Choroid plexus epithelial cell (primary cell): ENCODE results near the gene DAPK1.

Source experiments
- DNase-seq: peaks from one replicate; pipeline ENCODE4 v3.0.0-alpha.2; 2010; ENCODE audit warnings: low read depth
- H3K4me3 ChIP-seq: 2 replicates; pipeline ENCODE4 v1.5.1; 2011; ENCODE audit warnings: low read depth, mild to moderate bottlenecking, control low read depth, low read length, moderate library complexity
- CTCF ChIP-seq: conservative IDR thresholded peaks from 2 replicates; pipeline ENCODE4 v1.5.1; 2011; ENCODE audit warnings: low read depth, mild to moderate bottlenecking, control low read depth, inconsistent platforms, low read length, moderate library complexity

The DAPK1 gene

DNA sequence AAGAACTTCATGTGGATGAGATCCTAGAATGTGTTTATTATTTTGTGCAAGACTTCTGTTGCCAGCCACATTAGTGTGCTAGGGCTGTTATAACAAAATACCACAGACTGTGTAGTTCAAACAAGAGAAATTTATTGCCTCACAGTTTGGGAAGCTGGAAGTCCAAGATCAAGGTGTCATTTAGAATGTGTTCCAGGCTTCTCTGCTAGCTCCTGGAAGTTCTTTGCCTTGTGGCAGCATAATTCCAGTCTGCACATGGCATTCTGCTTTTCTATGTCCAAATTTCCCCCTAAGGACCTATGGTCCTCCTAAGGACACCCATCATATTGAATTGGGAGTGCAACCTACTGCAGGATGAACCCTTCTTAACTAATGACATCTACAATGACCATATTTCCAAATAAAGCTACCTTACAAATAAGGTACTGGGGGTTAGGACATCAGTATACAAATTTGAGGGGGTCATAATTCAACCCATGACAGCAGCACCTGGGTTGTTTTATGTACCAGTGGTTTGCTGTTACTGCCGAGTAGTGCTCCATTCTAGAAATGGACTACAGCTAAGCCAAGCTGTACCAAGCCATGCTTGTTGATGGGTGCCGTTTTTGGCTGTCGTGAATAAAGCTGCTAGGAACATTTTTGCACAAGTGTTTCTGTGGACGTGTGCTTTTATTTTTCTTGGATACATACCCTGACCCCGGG lies 52.7 kb downstream of the DAPK1 start:
- no peak for DNase-seq
- no peak for TF ChIP-seq CTCF
- no peak overlapping the region for H3K4me3 ChIP-seq

GRCh38 chr9:87551772-87552217 lies 54.1 kb downstream of the DAPK1 start:
- no peak for TF ChIP-seq CTCF
- H3K4me3 ChIP-seq: no peak overlapping the region
- no peak for DNase-seq

DNA sequence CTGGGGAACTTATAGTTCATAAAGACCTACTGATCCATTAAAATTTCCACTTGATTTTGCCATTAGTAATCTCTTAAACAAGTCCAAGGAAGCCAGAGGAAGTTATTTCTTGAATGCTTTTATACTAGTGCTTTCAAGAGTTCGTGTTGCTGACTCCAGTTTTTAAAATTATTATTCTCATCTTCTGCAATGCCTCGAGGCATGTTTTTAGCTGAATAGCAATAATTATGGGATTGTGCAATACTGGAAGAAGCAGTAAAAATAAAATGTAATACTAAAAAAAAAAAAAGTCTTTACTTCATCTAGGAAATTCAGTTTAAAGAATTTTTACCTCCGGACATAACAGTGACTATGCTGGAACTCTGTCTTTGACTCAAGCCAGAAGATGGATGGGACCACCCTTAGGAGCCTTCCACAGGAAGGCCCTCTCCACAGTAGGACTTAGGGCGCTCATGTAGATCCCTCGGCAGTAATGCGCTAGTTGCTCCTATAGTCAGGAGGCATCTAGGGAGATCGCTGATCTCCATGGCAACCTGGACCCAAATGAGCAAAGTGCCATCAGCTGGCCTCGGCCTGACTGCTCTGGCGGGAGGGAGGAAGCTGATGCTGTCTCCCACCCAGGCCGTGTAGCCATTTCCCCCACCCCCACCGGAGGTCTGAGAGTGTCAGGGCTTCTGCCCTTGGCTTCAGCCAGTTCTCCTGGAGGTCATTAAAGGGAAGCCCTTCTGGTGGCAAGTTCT lies 56.7 kb downstream of the DAPK1 start:
- no peak for DNase-seq
- TF ChIP-seq CTCF: no peak
- H3K4me3 ChIP-seq: no peak overlapping the region

DNA sequence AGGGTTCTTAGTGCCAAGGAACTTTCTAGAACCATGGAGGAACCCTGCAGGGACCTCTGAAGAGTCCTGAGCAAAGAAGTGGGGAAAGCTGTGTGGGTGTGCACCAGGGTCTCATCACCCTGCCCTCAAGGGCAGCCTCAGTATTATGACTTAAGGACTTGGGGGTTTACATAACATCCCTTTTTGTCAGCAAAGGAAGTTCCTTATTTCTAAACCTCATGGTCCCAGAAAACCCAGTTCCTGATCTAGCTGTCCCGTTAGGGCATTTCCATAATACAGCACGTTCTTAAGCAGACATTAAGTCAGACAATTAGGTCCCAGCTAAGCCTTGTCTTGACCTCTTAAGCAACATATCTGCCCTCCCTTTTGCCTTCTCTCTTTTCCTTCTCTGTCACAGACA lies 57.3 kb downstream of the DAPK1 start:
- no peak overlapping the region for H3K4me3 ChIP-seq
- no peak for TF ChIP-seq CTCF
- no peak for DNase-seq

GRCh38 chr9:87556039-87556438 lies 58.4 kb downstream of the DAPK1 start:
- DNase-seq: no peak
- TF ChIP-seq CTCF: no peak
- no peak overlapping the region for H3K4me3 ChIP-seq

DNA sequence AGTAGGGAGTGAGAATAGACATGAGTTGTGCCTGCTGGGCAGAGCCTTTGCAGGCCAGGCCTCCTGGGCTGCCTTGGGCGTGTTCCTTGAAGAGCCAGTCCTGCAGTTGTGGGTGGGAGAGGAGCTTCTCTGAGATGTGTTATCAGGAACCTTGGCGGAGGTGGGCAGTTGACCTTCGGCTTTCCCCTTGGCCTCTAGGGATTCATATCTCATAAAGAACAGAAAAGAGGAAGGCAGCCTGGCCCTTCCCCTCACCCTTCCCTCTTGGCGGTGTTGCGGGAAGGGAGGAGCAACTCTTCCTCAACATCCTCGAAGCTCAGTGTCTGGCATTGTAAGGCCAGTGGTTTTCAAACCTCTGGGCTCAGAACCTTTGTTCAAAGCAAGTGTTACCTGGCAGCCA lies 59.2 kb downstream of the DAPK1 start:
- no peak overlapping the region for H3K4me3 ChIP-seq
- DNase-seq: no peak
- no peak for TF ChIP-seq CTCF

- no peak for TF ChIP-seq CTCF
- DNase-seq: peak; percentile 53
- H3K4me3 ChIP-seq: no peak overlapping the region
Measured at GRCh38 chr9:87557996-87558395, 60.3 kb downstream of the DAPK1 start.
